ENCODE results near the gene SLC38A6. TPM values are rescaled to one million over a fixed set of nuclear protein-coding genes. Genes with fewer than 3 reads are reported as not detected.

Gene SLC38A6
- total and polyA plus RNA-seq, 2 experiments from 2014 or later, result 17.0 to 26.0 TPM

DNA sequence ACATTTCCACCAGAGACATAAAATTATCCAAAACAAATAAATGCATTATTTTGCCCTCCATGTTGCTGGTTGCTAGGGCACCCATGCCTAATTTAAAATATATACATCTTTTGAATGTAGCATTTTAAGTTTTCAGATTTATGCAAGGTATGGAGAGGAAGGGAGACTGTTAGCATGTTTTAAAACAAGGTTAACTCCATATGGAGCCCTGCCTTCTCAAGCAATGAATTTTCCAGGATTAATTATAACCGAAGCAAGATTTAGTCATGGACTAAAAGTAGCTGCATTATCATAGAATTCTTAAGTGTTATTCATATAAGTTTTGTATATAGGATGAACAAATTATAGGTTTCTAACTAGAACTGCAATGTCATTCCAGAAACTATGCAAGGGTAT is 37.4 kb upstream of the SLC38A6 start:
- Histone ChIP-seq H3K79me2 (no peaks in the 10 kb centered on the region), H3K4me3 (no peak overlapping the region), H3K9me2 (replicated peaks; ENCODE audit: insufficient read depth) (no peaks in the 10 kb centered on the region), H4K20me1 (ENCODE audit: insufficient read depth, poor library complexity, severe bottlenecking) (no peaks in the 10 kb centered on the region), H3K4me1 (ENCODE audit: insufficient read depth) (peaks cover 6% of the 10 kb centered on the region), H3K9me3 (ENCODE audit: low read depth) (no peaks in the 10 kb centered on the region), H3K27ac (no peak overlapping the region), H3K4me2 (no peak overlapping the region), H3K36me3 (replicated peaks; ENCODE audit: insufficient read depth, low read depth) (no peaks in the 10 kb centered on the region), H2AFZ (no peak overlapping the region), H3K27me3 (no peaks in the 10 kb centered on the region)
- no peak for DNase-seq (ENCODE audit: low spot score)
- 91% methylated on average over 1 of the region's 1 CpG for WGBS (ENCODE audit: low lambda C conversion rate, missing lambda C conversion rate)
- TF ChIP-seq EZH2phosphoT487 (IDR thresholded peaks at IDR 0.05; ENCODE audit: low read depth, severe bottlenecking, unreplicated experiment) (no peak), EZH2 (IDR thresholded peaks at IDR 0.05; ENCODE audit: borderline replicate concordance) (no peak)
- TF ChIP-seq, protein P1, sequence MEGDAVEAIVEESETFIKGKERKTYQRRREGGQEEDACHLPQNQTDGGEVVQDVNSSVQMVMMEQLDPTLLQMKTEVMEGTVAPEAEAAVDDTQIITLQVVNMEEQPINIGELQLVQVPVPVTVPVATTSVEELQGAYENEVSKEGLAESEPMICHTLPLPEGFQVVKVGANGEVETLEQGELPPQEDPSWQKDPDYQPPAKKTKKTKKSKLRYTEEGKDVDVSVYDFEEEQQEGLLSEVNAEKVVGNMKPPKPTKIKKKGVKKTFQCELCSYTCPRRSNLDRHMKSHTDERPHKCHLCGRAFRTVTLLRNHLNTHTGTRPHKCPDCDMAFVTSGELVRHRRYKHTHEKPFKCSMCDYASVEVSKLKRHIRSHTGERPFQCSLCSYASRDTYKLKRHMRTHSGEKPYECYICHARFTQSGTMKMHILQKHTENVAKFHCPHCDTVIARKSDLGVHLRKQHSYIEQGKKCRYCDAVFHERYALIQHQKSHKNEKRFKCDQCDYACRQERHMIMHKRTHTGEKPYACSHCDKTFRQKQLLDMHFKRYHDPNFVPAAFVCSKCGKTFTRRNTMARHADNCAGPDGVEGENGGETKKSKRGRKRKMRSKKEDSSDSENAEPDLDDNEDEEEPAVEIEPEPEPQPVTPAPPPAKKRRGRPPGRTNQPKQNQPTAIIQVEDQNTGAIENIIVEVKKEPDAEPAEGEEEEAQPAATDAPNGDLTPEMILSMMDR (IDR thresholded peaks at IDR 0.05; ENCODE audit: poor library complexity), result no peak

DNA sequence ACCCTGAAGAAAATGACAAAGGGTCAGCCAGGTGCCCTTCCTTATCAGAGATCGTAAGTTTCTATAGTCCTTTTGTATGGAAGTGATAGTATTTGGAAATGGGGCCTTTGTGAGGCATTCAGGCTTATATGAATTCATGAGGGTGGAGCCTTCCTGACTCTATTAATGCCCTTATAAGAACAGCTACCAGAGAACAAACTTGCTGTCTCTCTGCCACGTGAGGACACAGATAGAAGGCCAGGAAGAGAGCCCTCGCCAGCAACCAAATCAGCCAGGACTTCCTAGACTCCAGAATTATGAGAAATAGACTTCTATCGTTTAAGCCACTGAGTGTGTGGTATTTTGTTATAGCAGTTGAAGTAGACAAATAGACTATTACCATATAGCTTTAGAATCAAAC is 36.8 kb upstream of the SLC38A6 start:
- H2AFZ ChIP-seq, result no peak overlapping the region
- no peaks in the 10 kb centered on the region for H3K9me3 ChIP-seq (ENCODE audit: low read depth)
- no peaks in the 10 kb centered on the region for H3K9me2 ChIP-seq (replicated peaks; ENCODE audit: insufficient read depth)
- no peaks in the 10 kb centered on the region for H3K36me3 ChIP-seq (replicated peaks; ENCODE audit: insufficient read depth, low read depth)
- WGBS (ENCODE audit: low lambda C conversion rate, missing lambda C conversion rate), result 71% methylated on average over 4 of the region's 4 CpGs
- H3K27ac ChIP-seq, result no peak overlapping the region
- no peak overlapping the region for H3K4me2 ChIP-seq
- no peak overlapping the region for H3K4me3 ChIP-seq
- TF ChIP-seq EZH2 (IDR thresholded peaks at IDR 0.05; ENCODE audit: borderline replicate concordance) (no peak), EZH2phosphoT487 (IDR thresholded peaks at IDR 0.05; ENCODE audit: low read depth, severe bottlenecking, unreplicated experiment) (no peak)
- TF ChIP-seq, protein P1 (IDR thresholded peaks at IDR 0.05; ENCODE audit: poor library complexity), result no peak
- no peak for DNase-seq (ENCODE audit: low spot score)
- H3K27me3 ChIP-seq, result no peaks in the 10 kb centered on the region
- peaks cover 6% of the 10 kb centered on the region for H3K4me1 ChIP-seq (ENCODE audit: insufficient read depth)
- H3K79me2 ChIP-seq, result no peaks in the 10 kb centered on the region
- no peaks in the 10 kb centered on the region for H4K20me1 ChIP-seq (ENCODE audit: insufficient read depth, poor library complexity, severe bottlenecking)

DNA sequence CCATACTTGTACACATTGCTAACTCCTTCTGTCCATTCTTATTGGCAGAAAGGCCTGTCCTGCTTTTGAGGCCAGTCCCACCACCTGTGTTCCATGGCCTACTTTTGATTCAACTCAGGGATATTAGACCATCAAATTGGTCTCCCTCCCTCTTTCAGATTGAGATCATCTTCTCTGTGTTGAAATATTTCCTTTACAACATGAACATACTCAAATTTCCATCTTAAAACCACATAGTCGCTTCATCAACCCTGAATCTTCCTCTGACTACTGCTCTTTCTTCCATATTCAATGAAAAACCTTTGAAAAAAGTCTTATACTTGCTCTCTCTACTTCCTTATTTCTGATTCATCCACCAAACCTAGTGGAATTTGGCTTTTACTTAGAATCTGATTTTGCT is 35.1 kb upstream of the SLC38A6 start:
- no peak overlapping the region for H3K4me2 ChIP-seq
- H3K27ac ChIP-seq, result no peak overlapping the region
- 96% methylated on average over 1 of the region's 1 CpG for WGBS (ENCODE audit: low lambda C conversion rate, missing lambda C conversion rate)

More for the DNA sequence above, 35.1 kb upstream of the SLC38A6 start:
- Histone ChIP-seq H3K36me3 (replicated peaks; ENCODE audit: insufficient read depth, low read depth) (no peaks in the 10 kb centered on the region), H4K20me1 (ENCODE audit: insufficient read depth, poor library complexity, severe bottlenecking) (no peaks in the 10 kb centered on the region), H3K4me3 (no peak overlapping the region), H3K27me3 (no peaks in the 10 kb centered on the region), H2AFZ (no peak overlapping the region), H3K9me3 (ENCODE audit: low read depth) (no peaks in the 10 kb centered on the region), H3K79me2 (no peaks in the 10 kb centered on the region), H3K9me2 (replicated peaks; ENCODE audit: insufficient read depth) (no peaks in the 10 kb centered on the region), H3K4me1 (ENCODE audit: insufficient read depth) (peaks cover 6% of the 10 kb centered on the region)
- TF ChIP-seq, protein P1 (IDR thresholded peaks at IDR 0.05; ENCODE audit: poor library complexity), result no peak
- no peak for TF ChIP-seq EZH2phosphoT487 (IDR thresholded peaks at IDR 0.05; ENCODE audit: low read depth, severe bottlenecking, unreplicated experiment)
- no peak for TF ChIP-seq EZH2 (IDR thresholded peaks at IDR 0.05; ENCODE audit: borderline replicate concordance)
- no peak for DNase-seq (ENCODE audit: low spot score)
